Measurements from ENCODE around the gene GPR101.

The GPR101 gene, protein sequence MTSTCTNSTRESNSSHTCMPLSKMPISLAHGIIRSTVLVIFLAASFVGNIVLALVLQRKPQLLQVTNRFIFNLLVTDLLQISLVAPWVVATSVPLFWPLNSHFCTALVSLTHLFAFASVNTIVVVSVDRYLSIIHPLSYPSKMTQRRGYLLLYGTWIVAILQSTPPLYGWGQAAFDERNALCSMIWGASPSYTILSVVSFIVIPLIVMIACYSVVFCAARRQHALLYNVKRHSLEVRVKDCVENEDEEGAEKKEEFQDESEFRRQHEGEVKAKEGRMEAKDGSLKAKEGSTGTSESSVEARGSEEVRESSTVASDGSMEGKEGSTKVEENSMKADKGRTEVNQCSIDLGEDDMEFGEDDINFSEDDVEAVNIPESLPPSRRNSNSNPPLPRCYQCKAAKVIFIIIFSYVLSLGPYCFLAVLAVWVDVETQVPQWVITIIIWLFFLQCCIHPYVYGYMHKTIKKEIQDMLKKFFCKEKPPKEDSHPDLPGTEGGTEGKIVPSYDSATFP

DNA sequence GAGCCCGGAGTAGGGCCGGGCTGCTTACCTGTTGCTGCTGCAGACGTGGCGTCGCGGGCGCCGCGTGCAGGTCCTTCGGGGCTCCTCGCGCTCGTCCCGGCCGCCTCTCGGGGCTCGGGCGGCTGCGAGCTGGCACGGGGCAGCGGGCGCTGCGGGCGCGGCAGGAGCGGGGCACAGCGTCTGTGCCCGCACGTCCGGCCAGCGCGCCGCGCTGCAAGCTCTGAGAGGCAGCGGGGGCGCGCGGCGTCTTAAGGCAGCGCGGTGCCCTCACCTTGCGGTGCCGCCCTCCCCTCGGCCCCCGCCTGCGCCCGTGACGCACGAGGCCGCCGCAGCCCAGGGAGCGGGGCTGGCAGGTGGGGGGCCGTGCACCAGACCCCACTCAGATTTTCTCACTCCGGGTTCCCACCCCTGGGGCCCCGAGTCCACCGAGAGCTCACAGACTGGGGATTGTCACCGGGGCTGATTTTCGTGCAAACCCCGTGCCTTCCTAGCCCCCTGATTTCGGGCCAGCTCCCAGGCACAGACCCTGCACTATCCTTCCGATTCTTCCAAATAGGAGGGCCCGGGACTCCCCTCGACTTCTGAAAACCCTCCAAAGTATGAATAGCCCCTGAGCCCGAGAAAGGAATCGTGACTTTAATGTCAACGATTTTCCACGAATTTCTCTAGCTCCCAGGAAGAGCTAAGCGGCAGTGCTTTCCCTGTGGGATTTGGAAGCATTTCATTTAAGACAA, at the start of gene GPR101:
Gene GPR101 (minus strand): TSS at position 222 of the 734 bp plus-strand sequence. CDS start 2,321 bp downstream, outside the sequence.
- DNase-seq, result no peak

DNA sequence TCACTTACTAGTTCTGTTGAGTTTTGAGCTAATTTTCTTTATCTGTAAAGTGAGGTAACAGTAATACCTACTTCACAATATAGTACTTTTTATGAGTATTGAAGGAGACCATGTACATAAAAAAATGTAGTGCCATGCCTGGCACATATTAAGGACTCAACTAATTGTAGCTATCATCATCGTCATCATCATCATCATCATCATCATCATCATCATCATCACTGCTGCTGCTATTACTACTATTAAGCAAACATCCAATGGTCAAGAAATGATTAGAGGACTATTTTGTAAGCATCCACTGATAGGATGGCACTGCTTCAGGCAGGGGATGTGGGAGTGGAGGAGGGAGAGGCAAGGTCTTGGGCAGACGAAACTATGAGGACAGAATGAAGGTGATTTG, 47.4 kb upstream of the GPR101 start:
- no peak for DNase-seq

DNA sequence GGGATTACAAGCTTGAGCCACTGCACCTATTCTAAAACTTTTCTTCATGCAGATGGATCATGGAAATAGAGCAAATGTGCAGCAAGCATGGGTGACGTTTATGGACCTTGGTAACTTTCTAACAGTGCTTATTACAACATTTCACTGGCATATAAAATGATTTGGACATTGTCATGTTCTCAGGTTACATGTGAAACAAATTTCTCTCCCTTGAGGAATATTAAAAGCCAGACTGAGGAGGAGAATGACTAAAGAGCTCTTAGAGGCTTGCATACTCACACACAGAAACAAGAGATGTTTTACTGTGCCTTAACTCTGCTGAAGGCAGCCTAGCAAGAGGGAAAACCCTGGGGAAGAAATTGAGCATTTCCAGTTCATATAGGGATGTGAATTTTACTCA, 38.6 kb upstream of the GPR101 start:
- DNase-seq, result no peak

DNA sequence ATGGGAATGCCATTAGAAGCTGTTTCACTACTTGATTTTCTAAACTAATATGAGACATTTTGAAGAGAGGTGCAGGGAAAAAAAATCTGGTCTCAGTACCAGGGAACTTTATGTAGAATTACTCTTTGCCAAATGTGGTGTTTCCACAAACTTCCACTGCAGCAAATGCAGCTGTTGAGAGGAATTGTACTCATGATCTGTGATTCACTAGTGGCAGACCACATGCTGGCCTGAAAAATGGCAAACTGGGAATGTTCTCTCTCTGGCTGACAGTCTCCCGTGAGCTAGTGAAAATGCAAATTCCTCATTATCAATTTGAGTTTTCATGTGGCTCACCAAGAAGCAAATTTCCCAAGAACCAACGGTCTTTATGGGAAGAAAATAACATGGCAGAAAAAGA, 37.8 kb upstream of the GPR101 start:
- no peak for DNase-seq

DNA sequence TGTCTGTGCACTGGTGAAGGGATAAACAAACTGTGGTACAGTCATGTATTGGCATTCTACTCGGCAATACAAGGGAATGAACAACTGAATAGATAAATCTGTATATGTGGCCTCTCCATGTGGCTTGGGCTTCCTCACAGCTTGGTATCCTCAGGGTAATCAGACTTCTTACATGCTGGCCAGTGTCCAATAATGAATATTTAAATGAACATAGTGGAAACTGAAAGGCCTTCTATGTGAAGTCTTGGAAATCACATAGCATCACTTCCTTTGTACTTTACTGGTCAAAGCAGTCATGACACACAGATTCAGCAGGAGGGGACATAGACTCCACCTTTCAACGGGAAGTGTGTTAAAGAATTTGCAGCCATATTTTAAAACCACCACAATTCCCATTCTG, 33.4 kb upstream of the GPR101 start:
- no peak for DNase-seq

DNA sequence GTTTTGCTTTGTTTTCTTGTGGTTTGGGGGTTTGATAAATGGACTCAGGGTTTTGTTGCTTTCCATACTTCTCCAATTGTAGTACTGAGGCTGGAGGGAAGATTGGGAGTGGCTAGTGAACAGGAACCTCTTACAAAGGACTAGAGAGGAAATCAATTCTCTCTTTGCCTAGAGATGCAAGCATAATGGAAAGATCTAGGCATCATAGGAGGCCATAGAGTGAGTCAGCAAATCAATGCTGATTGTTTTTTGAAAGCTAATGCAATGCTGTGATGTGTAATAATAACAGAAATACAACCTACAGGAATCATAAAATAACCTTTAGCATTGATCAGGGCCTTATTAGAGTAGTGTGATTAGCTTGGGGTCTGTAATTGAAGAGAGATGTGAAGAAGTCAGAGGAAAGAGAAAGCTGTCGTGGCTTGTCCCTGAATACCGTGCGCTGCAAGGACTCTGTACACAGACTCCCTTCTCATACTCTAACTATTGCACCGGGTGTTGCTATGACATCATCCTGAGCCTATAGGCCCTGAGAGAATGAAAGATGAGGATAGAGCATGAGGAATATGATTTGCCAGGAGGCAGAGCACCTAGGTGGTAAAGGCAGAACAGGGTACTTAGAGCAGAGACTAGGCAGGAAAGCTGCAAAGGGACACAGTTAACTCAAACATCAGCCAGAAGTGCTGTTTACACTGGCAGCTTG, 29.3 kb upstream of the GPR101 start:
- no peak for DNase-seq

DNA sequence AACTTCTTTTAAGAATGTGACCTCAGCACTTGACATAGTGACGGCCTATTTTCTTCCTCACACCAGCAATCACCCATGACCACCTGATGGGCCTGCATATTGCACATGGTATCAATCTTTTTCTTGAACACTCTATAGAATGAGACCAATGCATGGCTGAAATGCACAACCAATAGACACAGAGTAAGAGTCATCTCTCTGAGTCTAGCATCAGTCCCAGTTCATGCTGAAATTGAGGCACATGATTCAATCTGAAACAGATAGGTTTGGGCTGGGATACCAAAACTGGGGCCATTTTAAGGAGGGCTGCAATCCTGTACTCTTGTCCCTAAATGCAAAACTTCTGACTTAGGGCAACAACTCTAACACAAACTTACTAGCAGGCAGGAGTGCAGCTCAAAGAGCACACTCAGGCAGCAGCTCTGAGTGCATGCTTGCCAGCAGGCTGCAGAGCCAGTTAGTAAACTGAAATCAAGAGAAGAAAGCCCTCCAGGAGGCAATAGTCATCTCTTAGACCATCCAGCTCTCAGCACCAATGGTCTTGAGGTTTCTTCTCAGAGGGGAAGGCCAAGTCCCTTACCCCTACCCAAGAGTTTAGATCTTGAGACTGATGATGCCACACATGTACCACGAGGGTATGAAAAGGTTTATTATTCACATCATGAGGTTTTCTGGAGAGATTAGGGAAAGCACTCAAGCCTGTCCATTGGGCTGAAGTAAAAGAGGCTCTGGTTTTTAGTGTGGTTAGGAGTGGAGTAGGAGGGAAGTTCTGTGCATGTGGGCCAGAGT, 24.7 kb upstream of the GPR101 start:
- no peak for DNase-seq

DNA sequence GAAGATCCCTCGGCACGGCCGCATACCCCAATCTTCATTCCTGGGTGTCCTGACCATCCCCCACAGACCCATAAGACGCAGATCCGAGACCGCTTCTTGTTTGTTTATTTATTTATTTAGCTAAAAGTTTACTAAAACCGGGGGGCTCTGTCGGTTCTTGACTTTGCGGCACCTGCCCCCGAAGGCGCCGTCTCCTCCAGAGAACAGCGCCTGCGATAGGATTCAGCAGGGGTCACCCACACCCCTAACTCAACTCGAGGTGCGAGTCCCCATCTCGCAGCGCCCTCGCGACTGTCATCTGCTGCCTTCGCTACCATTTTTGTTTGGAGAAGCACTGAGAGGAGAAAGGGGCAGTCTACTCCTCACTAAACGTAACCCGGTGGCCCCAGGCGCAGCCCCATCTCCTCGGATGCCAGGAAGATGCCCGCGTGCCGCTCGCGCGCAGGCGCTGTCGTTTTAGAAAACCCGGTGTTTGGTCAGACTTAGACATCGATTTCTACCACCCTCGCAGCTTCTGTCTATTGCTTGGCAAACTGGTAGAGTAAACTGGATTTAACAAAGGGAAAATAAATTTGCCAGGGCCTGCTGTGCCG, 18.9 kb upstream of the GPR101 start:
- no peak for DNase-seq

DNA sequence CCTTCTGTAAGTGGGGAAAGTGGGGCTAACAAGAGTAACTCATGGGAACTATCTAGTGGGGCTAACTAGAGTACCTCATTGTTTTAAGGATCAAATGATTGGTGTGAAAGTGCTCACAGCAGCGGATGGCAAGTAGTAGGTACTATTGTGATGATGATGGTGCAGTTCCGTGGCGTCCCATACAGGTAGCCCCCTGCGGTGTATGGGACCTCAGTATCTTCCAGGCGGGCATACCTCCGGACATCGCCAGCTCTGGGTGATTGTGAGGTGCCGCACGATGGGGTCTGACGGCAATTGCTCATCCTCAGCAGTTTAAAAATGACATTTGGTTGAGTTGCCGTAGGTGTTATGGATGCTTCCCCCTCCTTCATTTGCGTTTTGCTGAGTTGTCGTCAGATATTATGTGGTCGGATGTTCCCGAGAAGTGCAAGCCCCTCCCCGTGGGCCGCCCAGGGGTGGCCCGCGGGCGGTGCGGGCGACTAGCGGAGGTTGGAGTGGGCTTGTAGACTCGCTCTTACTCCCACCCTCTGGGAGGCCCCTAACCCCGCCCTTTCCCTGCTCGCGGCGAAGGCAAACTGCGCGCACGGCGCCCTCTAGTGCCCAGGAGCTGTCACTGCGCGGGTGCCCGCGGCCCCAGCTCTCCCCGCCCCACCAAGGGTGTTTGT, 18.3 kb upstream of the GPR101 start:
- no peak for DNase-seq

DNA sequence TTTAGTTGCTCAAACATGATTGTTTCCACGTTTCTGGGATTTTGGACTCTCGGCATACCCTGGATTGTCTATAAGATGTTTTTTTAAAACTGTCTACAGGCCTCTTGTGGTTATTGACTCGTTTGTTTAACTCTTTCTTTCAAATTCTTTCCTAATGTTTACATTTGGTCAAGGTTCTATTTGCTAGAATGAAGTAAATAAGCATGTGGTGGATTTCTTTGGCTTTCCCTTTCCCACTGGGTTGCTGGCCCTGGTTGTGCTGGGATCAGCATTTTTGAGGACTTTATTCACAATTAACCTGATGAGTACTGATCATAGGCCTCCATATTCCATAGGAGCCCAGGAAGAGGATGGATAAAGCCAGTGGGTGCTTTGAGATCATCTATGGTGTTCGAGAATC, 11.1 kb upstream of the GPR101 start:
- DNase-seq, result no peak

DNA sequence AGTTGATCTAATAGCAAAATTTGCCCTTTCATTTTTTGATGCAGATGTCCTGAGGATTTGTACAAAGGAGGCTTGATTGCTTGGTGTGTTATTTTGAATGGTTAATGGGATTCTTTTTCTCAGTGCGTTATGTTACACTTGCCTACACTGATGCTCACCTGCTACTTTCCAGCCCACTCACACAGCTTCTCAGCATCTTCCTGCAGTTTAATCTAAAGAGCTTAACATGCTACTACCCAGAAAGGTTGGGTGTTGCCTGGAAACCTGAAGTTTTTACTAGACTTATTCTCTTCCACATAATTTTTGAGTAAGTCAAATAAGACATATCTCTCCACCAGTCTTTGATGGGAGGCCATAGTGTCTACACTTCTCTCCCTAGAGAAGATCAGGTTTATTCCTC, 9.9 kb upstream of the GPR101 start:
- no peak for DNase-seq

DNA sequence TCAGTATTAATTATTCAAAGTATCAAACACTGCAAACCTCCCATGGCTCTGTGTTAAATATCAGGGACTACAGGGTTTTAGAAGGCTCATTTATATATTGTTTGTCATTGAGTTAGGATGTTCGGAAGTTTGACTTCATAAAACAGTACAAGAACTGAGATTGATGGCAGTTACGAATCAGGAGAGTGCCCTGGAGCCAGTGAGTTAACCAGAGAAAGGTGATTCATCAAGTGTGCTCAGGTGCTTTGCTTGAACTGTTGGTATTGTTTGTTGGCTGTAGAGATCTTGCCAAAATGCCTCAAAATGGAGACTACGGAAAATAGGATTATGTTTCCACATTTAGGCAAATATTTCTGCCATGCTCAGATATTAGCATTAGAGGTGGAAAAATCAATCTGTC, 7.5 kb upstream of the GPR101 start:
- no peak for DNase-seq

DNA sequence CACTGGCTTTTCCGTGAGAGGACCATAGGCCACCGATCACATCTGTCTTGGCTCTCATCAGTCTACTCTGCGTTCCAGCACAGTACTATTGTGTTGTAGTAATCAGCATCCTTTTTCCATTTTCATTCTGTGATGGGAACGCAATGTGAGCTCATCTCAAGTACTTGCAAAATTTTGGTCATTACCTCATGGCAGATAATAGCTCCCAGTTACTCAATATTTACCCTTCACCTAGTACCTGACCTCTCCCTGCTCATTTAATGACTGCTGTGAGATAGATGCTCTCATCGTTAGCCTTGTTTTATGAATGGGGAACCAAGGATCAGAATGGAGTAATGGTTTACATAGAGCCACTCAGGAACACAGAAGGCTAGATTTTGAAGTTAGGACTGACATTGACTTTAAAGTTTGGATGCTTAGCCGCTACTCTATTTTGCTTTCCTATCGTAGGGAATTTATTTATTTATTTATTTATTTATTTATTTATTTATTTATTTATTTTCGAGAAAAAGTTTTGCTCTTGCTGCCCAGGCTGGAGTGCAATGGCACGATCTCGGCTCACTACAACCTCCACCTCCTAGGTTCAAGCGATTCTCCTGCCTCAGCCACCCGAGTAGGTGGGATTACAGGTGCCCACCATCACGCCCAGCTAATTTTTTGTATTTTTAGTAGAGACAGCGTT, 6.5 kb upstream of the GPR101 start:
- DNase-seq, result no peak

DNA sequence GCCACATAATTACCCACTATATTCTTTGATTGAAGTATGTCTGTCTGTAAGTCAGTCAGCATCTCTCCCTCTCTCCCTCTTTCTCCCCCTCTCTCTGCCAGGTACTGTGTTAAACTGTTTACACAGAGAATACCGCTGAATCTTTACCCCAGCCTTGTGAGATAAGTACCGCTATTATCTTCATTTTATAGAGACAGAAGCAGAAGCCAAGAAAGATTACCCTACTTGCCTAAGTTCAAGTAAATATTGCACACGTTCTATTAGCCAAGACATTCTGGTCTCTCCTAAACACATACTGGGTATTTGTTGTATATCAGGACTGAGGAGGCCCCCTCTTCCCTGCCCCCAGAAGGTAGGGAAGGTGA, 695 bp upstream of the GPR101 start:
- DNase-seq, result no peak

DNA sequence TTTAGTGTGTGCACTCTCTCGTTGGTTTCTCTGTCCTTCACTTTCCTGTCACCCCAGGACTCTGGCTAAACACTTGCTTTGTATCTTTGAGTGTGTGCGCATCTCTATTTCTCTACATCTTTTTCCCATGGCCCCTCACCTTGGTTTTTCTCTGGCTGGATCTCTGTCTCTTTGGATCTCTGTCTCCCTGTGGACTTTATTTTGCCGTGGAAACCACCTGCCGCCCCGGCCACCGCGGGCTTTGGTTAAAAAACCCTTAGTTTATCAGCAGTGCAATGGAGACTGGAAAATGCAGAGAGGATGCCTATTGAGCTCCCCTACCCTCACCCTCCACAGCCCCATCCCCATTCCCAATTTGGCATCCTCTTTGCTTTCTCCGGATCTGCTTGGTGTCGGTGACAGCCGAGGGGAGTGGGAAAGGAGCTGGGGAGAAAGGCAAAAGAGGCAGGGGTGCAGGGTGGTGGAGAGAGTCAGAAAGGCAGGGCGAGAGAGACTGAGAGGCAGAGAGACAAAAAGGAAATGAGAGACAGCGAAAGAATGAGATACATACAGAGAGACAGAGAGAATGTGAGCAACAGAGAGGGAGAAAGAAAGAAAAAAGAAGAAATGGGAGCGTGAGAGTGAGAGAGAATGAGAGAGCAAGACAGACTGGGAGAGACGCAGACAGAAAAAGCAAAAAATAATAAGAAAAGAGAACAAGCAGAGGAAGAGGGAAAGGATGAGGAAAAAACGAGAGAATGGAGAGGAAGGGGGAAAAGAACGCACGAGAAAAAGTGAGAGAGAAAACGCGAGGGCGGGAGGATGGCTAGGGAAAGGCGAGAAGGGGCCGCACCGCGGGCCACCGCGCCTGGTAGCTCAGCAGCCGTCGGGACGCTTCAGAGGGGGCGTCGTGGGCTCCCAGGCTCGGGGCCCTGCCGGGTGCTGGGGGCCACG, 688 bp downstream of the GPR101 start:
- no peak for DNase-seq

DNA sequence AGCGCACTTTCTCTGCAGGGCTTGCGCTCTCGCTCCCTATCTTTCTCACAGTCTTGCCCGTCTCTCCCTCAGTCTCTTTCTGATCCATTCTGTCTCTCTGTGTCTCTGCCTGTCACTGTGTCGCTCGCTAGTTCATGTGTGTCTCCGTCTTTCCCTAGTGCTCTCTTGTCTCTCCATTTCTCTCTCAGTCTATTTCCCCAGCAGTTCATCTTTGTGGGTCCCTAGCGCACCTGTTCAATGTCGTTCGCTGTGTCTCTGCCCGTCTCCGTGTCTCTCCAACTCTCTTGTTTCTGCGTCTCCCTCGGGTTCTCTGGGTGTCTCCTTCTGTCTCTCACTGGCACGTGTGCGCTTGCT, 1.5 kb downstream of the GPR101 start:
- no peak for DNase-seq

DNA sequence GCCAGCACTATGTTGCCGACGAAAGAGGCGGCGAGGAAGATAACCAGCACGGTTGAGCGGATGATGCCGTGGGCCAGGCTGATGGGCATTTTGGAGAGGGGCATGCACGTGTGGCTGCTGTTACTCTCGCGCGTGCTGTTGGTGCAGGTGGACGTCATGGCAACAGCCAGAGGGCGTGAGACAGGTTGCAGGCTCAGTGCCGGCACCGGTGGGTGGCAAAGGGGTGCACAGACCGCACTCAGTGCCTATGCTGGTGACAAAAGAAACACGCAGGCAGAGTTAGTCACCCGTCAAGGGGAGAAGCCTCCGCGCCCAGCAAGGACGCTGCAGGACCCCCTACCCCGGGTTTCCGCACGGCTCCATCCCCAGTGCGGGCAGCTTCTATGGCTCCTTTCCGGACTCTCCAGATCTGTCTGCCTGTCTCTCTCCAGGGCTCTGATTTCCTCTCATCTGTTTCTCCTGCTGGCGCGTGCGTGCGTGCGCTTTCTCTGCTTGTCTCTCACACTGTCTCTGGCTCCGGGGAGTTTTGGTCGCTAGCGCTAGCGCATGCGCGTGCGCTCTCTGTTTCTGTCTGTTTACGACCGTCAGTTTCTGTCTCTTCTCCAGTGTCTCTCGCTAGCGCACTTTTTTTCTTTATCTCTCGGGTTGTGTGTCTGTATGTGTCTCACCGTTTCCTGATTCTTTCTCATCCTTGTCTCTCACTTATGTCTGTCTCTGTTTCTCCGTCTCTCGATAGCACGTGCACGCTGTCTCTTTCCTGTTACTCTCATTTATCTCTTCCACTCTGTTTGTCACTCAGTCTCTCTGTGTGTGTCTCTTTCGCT, 2.1 kb downstream of the GPR101 start:
- no peak for DNase-seq

DNA sequence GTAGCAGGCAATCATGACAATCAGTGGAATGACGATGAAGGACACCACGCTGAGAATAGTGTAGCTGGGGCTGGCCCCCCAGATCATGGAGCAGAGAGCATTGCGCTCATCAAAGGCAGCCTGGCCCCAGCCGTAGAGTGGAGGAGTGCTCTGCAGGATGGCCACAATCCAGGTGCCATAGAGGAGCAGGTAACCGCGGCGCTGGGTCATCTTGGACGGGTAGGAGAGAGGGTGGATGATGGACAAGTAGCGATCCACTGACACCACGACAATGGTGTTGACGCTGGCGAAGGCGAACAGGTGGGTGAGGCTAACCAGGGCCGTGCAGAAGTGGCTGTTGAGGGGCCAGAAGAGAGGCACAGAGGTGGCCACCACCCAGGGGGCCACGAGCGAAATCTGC, 2.8 kb downstream of the GPR101 start:
- DNase-seq, result no peak

DNA sequence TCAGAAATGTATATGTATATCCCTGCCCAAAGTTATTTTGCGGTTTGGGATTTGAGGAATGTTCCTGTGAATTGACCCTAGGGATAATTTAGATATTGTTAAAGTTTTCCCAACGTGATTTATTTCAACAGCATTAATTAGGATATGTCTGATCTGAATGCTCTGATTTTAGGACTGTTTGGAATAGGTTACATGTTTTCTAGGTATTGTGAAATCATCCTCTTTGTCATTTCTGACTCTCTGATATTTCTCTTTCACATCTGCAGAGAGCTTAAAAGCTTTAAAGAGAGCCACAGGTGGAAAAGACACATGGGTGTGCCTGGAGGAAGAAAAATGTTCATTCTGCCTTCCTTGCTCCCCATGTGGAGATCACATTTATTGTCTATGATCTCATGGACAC, 5.1 kb downstream of the GPR101 start:
- no peak for DNase-seq
